Neural progenitor cell (in vitro differentiated cells): Measurements from ENCODE around the gene PDLIM4.

ENCODE experiments used
- CTCF ChIP-seq: fragments of 200-600 bp; sonication (generic); IDR thresholded peaks from 2 replicates; pipeline ENCODE4 v1.5.1; 2017; ENCODE audit warnings: antibody characterized with exemption, mild to moderate bottlenecking
- EZH2 ChIP-seq: fragments of 200-600 bp; sonication (generic); IDR thresholded peaks from 2 replicates; pipeline ENCODE4 v1.6.1; 2017; ENCODE audit warnings: antibody characterized with exemption, mild to moderate bottlenecking, moderate library complexity

GRCh38 chr5:132302413-132302812 lies 44.9 kb downstream of the PDLIM4 start:
- TF ChIP-seq EZH2, result no peak
- TF ChIP-seq CTCF, result no peak
